Measurements from ENCODE around the gene TMEM121.

TMEM121 gene

GRCh38 chr14:105498430-105499255 lies 27.7 kb upstream of the TMEM121 start:
- no peak for DNase-seq

- no peak for DNase-seq
These were observed 26.9 kb upstream of the TMEM121 start for GRCh38 chr14:105499256-105500035.

- DNase-seq: no peak
These were observed 26.2 kb upstream of the TMEM121 start for GRCh38 chr14:105500036-105500725.

- no peak for DNase-seq
These were observed 25.7 kb upstream of the TMEM121 start for GRCh38 chr14:105500726-105501101.

- no peak for DNase-seq
These were observed 24.7 kb upstream of the TMEM121 start for GRCh38 chr14:105501504-105502291.

GRCh38 chr14:105502446-105503295 lies 23.7 kb upstream of the TMEM121 start:
- DNase-seq: no peak

- no peak for DNase-seq
These were observed 23.1 kb upstream of the TMEM121 start for GRCh38 chr14:105503296-105503640.

- DNase-seq: no peak
These were observed 22.3 kb upstream of the TMEM121 start for GRCh38 chr14:105503935-105504692.

- no peak for DNase-seq
These were observed 21.3 kb upstream of the TMEM121 start for GRCh38 chr14:105505101-105505500.

GRCh38 chr14:105507247-105507646 lies 19.1 kb upstream of the TMEM121 start:
- no peak for DNase-seq

GRCh38 chr14:105508069-105508468 lies 18.3 kb upstream of the TMEM121 start:
- no peak for DNase-seq

GRCh38 chr14:105508601-105509000 lies 17.8 kb upstream of the TMEM121 start:
- no peak for DNase-seq

- no peak for DNase-seq
These were observed 9.3 kb upstream of the TMEM121 start for GRCh38 chr14:105517096-105517495.

- DNase-seq: no peak
These were observed 6.3 kb upstream of the TMEM121 start for GRCh38 chr14:105519946-105520698.

- no peak for DNase-seq
These were observed 1.1 kb upstream of the TMEM121 start for GRCh38 chr14:105525326-105525725.

GRCh38 chr14:105526776-105527380 lies 495 bp downstream of the TMEM121 start:
- DNase-seq: no peak

- no peak for DNase-seq
These were observed 1.0 kb downstream of the TMEM121 start for GRCh38 chr14:105527381-105527825.

- DNase-seq: peak; percentile 75 to 76
These were observed 1.6 kb downstream of the TMEM121 start for GRCh38 chr14:105527826-105528585.

All from activated CD4-positive, alpha-beta T cell treated with anti-CD3 and anti-CD28 coated beads for 4 hours (primary cell).